HCT116 (cell line): ENCODE results near the gene KISS1R. TPM values are rescaled to one million over a fixed set of nuclear protein-coding genes. Genes with fewer than 3 reads are reported as not detected.

ENCODE experiments used
- ATAC-seq: fragments of 200-7000 bp; cut with Tn5 transposase; 2 replicates; pipeline ENCODE4 v1.9.1; 2020; ENCODE audit warnings: mild to moderate bottlenecking, moderate library complexity
- BruUV-seq: library from RNA; stranded (reverse); fragments of 400-500 nt; replicated peaks from 2 replicates; lab custom pipeline; 2021; lab: Mats Ljungman, UMichigan
- CTCF ChIA-PET: fragments of 300-600 bp; sonication (Branson Sonifier 250); formaldehyde crosslinking; loops from one replicate; lab custom pipeline; 2021; ENCODE audit warnings: antibody characterized with exemption; lab: Charles Lee
- POLR2A ChIA-PET: fragments of 300-600, 350-600 bp; sonication (Branson Sonifier 250); formaldehyde crosslinking; loops from one replicate; lab custom pipeline; 2021; ENCODE audit warnings: antibody characterized with exemption; lab: Charles Lee
- RAD21 ChIA-PET, 2 experiments: fragments of 300-600 bp; sonication (Branson Sonifier 250); formaldehyde crosslinking; loops; one replicate each; lab custom pipeline; 2023; ENCODE audit warnings: low total read pairs in 2 of 2; ENCODE audit not compliant: uncharacterized antibody in 2 of 2, unreplicated experiment in 2 of 2, low non-redundant PET in 1 of 2; lab: Charles Lee
- DNase-seq: peaks from one replicate; pipeline ENCODE4 v3.0.0-alpha.2; 2010; ENCODE audit warnings: low read depth, low spot score
- H2AFZ ChIP-seq: fragments of 200-600 bp; shearing (Covaris generic), sonication (generic); 2 replicates; pipeline ENCODE4 v1.6.1; 2017; ENCODE audit warnings: low read depth, mixed run types, mixed read lengths, antibody characterized with exemption, low read length; ENCODE audit not compliant: poor library complexity, severe bottlenecking
- H3K27ac ChIP-seq: 2 replicates; pipeline ENCODE4 v1.5.1; 2012; ENCODE audit warnings: low read depth, low read length
- H3K27me3 ChIP-seq: fragments of 200-600 bp; sonication (generic); 2 replicates; pipeline ENCODE4 v1.6.1; 2016; ENCODE audit warnings: mixed run types, low read length, mixed read lengths; ENCODE audit not compliant: insufficient read depth
- H3K36me3 ChIP-seq, 2 experiments: fragments of 200-500 bp in 1 of 2; fragments of 200-600 bp in 1 of 2; sonication (Bioruptor generic) in 1 of 2; sonication (generic) in 1 of 2; 2 replicates each; pipeline versions ENCODE4 v1.5.1 to v1.6.1; 2014 to 2016; ENCODE audit warnings: low read length in 2 of 2, inconsistent platforms in 1 of 2, mixed read lengths in 1 of 2, mixed run types in 1 of 2; ENCODE audit not compliant: insufficient read depth in 2 of 2, control insufficient read depth in 1 of 2
- H3K4me1 ChIP-seq, 2 experiments: fragments of 200-600 bp in 1 of 2; sonication (generic) in 1 of 2; 2 replicates each; pipeline versions ENCODE4 v1.5.1 to v1.6.1; 2012 to 2017; ENCODE audit warnings: low read length in 2 of 2, inconsistent platforms in 1 of 2, mild to moderate bottlenecking in 1 of 2, mixed read lengths in 1 of 2, mixed run types in 1 of 2, moderate library complexity in 1 of 2; ENCODE audit not compliant: insufficient read depth in 2 of 2, control insufficient read depth in 1 of 2
- H3K4me2 ChIP-seq: fragments of 200-600 bp; sonication (generic); 2 replicates; pipeline ENCODE4 v1.6.1; 2017; ENCODE audit warnings: mixed run types, low read length, mixed read lengths
- H3K4me3 ChIP-seq, 2 experiments: fragments of 200-600 bp in 1 of 2; sonication (generic) in 1 of 2; replicated peaks in 1 of 2; 2 replicates each; pipeline ENCODE4 v1.5.1; 2011 to 2016; ENCODE audit warnings: low read length in 2 of 2, control low read depth in 1 of 2, low read depth in 1 of 2, mild to moderate bottlenecking in 1 of 2, mixed read lengths in 1 of 2, mixed run types in 1 of 2
- H3K79me2 ChIP-seq: fragments of 200-600 bp; sonication (generic); 2 replicates; pipeline ENCODE4 v1.6.1; 2017; ENCODE audit warnings: mild to moderate bottlenecking, mixed run types, low read length, moderate library complexity, mixed read lengths; ENCODE audit not compliant: insufficient read depth
- H3K9ac ChIP-seq: fragments of 200-600 bp; sonication (generic); 2 replicates; pipeline ENCODE4 v1.6.1; 2016; ENCODE audit warnings: low read length, mixed read lengths
- H3K9me2 ChIP-seq: fragments of 200-600 bp; sonication (generic), shearing (Covaris generic); 2 replicates; pipeline ENCODE4 v1.6.1; 2017; ENCODE audit warnings: mixed run types, mild to moderate bottlenecking, moderate library complexity; ENCODE audit not compliant: insufficient read depth
- H3K9me3 ChIP-seq, 2 experiments: fragments of 200-500 bp in 1 of 2; fragments of 200-600 bp in 1 of 2; sonication (Bioruptor generic) in 1 of 2; sonication (generic) in 1 of 2; 2 replicates each; pipeline ENCODE4 v1.6.1; 2014 to 2017; ENCODE audit warnings: low read length in 2 of 2, mixed read lengths in 2 of 2, inconsistent platforms in 1 of 2, low read depth in 1 of 2, mild to moderate bottlenecking in 1 of 2, mixed run types in 1 of 2, moderate library complexity in 1 of 2; ENCODE audit not compliant: control insufficient read depth in 1 of 2, insufficient read depth in 1 of 2
- H4K20me1 ChIP-seq: fragments of 200-600 bp; sonication (generic), shearing (Covaris generic); 2 replicates; pipeline ENCODE4 v1.6.1; 2017; ENCODE audit warnings: mixed run types, mild to moderate bottlenecking, moderate library complexity; ENCODE audit not compliant: insufficient read depth
- CBX3 ChIP-seq: IDR thresholded peaks from 2 replicates; pipeline ENCODE4 v1.6.1; 2012; ENCODE audit warnings: low read depth
- CEBPB ChIP-seq: IDR thresholded peaks from 2 replicates; pipeline ENCODE4 v1.6.1; 2012; ENCODE audit warnings: low read depth
- ELF1 ChIP-seq: IDR thresholded peaks from 2 replicates; pipeline ENCODE4 v1.6.1; 2012; ENCODE audit warnings: low read depth, borderline replicate concordance
- EZH2 ChIP-seq: fragments of 200-600 bp; sonication (generic); IDR thresholded peaks from 2 replicates; pipeline ENCODE4 v1.6.1; 2017; ENCODE audit warnings: antibody characterized with exemption, mixed run types
- EZH2phosphoT487 ChIP-seq: fragments of 200-600 bp; IDR thresholded peaks from 2 replicates; pipeline ENCODE4 v1.6.1; 2018; ENCODE audit warnings: antibody characterized with exemption, borderline replicate concordance
- FOSL1 ChIP-seq: IDR thresholded peaks from 2 replicates; pipeline ENCODE4 v1.6.1; 2012; ENCODE audit warnings: low read depth
- POLR2A ChIP-seq: IDR thresholded peaks from 2 replicates; pipeline ENCODE4 v1.7.0; 2011; ENCODE audit warnings: borderline replicate concordance; ENCODE audit not compliant: insufficient read depth, insufficient read length; ENCODE audit errors: extremely low read depth
- RAD21 ChIP-seq: IDR thresholded peaks from 2 replicates; pipeline ENCODE4 v1.6.1; 2012; ENCODE audit warnings: low read depth, mild to moderate bottlenecking
- SIN3A ChIP-seq: IDR thresholded peaks from 2 replicates; pipeline ENCODE4 v1.6.1; 2012; ENCODE audit warnings: low read depth
- SP1 ChIP-seq: IDR thresholded peaks from 2 replicates; pipeline ENCODE4 v1.6.1; 2012; ENCODE audit warnings: low read depth
- SRF ChIP-seq: IDR thresholded peaks from 2 replicates; pipeline ENCODE4 v1.6.1; 2012; ENCODE audit warnings: low read depth
- TCF7L2 ChIP-seq: IDR thresholded peaks from 2 replicates; pipeline ENCODE4 v1.7.0; 2011; ENCODE audit warnings: borderline replicate concordance, inconsistent platforms; ENCODE audit not compliant: insufficient read depth, insufficient read length; ENCODE audit errors: extremely low read depth
- YY1 ChIP-seq: IDR thresholded peaks from 2 replicates; pipeline ENCODE4 v1.6.1; 2011; ENCODE audit warnings: low read length, low read depth, moderate library complexity, mild to moderate bottlenecking; ENCODE audit not compliant: insufficient replicate concordance; ENCODE audit errors: extremely low read depth
- ZFX ChIP-seq: fragments of 450-650 bp; IDR thresholded peaks from 2 replicates; pipeline ENCODE4 v1.6.1; 2017
- ZNF274 ChIP-seq: fragments of 200-500 bp; sonication (Bioruptor generic); IDR thresholded peaks from 2 replicates; pipeline ENCODE4 v1.6.1; 2014; ENCODE audit warnings: mild to moderate bottlenecking, low read depth, low read length, inconsistent platforms
- intact Hi-C: fragments of 100-400 bp; cut with micrococcal nuclease; formaldehyde crosslinking; loops from 2 replicates; pipeline ENCODE4 v1.10.0; 2022
- total RNA-seq: library from RNA; stranded (reverse); gene quantifications from one replicate; pipeline ENCODE4 v1.2.1, GENCODE V29; 2021; ENCODE audit not compliant: unreplicated experiment
- TF ChIP-seq, protein P1 (sequence below): IDR thresholded peaks from 2 replicates; pipeline ENCODE4 v1.6.1; 2012
- TF ChIP-seq, protein P2 (sequence below): IDR thresholded peaks from 2 replicates; pipeline ENCODE4 v1.6.1; 2012; ENCODE audit warnings: low read depth
- TF ChIP-seq, protein P3 (sequence below): IDR thresholded peaks from 2 replicates; pipeline ENCODE4 v1.6.1; 2011; ENCODE audit warnings: mild to moderate bottlenecking, low read length, moderate library complexity; ENCODE audit not compliant: insufficient replicate concordance; ENCODE audit errors: extremely low read depth

Gene KISS1R
- total RNA-seq, 1 experiment from 2014 or later, result 5.9 TPM

DNA sequence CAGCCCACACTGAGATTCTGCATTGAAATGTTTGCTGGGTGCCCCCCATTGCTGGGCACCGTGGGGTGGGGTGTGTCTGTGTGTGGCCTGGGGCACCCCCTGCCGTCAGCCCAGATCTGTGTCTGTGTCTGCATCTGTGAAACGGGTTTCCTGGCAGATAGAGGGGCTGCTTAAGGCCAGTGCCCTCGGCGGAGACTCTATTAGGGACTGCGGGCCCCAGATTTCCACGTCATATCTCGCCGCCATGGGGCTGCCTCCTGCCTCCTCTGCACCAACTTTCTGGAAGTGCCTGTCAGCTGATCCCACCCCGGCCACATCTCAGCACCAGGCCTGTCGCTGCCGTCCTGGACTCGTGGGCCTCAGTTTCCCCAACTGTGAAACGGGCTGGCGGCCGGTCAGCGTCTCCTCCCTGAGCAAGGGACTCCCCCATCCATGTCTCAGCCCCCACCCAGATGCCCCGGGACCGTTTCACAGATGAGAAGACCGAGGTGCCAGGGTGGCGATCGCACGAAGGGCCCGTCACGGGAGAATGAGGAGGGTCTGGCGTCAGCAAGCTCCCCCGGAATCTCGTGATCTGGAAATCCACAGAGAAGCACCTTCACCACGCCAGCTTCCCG is 30.1 kb downstream of the KISS1R start:
- Histone ChIP-seq H3K4me1 (peaks cover 21 to 38% of the 10 kb centered on the region in 2 experiments), H3K9ac (no peak overlapping the region), H3K4me2 (no peak overlapping the region), H3K9me2 (no peaks in the 10 kb centered on the region), H3K79me2 (peaks cover under 1% of the 10 kb centered on the region), H4K20me1 (no peaks in the 10 kb centered on the region), H3K9me3 (no peaks in the 10 kb centered on the region), H3K4me3 (no peak overlapping the region), H2AFZ (no peak overlapping the region), H3K27me3 (no peaks in the 10 kb centered on the region), H3K36me3 (no peaks in the 10 kb centered on the region; a peak in 1 of 4 replicates), H3K27ac (no peak overlapping the region)
- ChIA-PET POLR2A (no interaction called here), CTCF (no interaction called here), RAD21 (no interaction called here)
- TF ChIP-seq SIN3A (no peak), SP1 (no peak), ZFX (no peak), YY1 (no peak), TCF7L2 (no peak), SRF (no peak), RAD21 (no peak), CBX3 (no peak), ZNF274 (no peak), EZH2 (no peak), EZH2phosphoT487 (no peak), FOSL1 (no peak), ELF1 (no peak), POLR2A (no peak), CEBPB (no peak)
- TF ChIP-seq, protein P1, sequence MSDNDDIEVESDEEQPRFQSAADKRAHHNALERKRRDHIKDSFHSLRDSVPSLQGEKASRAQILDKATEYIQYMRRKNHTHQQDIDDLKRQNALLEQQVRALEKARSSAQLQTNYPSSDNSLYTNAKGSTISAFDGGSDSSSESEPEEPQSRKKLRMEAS, result no peak
- TF ChIP-seq, protein P2, sequence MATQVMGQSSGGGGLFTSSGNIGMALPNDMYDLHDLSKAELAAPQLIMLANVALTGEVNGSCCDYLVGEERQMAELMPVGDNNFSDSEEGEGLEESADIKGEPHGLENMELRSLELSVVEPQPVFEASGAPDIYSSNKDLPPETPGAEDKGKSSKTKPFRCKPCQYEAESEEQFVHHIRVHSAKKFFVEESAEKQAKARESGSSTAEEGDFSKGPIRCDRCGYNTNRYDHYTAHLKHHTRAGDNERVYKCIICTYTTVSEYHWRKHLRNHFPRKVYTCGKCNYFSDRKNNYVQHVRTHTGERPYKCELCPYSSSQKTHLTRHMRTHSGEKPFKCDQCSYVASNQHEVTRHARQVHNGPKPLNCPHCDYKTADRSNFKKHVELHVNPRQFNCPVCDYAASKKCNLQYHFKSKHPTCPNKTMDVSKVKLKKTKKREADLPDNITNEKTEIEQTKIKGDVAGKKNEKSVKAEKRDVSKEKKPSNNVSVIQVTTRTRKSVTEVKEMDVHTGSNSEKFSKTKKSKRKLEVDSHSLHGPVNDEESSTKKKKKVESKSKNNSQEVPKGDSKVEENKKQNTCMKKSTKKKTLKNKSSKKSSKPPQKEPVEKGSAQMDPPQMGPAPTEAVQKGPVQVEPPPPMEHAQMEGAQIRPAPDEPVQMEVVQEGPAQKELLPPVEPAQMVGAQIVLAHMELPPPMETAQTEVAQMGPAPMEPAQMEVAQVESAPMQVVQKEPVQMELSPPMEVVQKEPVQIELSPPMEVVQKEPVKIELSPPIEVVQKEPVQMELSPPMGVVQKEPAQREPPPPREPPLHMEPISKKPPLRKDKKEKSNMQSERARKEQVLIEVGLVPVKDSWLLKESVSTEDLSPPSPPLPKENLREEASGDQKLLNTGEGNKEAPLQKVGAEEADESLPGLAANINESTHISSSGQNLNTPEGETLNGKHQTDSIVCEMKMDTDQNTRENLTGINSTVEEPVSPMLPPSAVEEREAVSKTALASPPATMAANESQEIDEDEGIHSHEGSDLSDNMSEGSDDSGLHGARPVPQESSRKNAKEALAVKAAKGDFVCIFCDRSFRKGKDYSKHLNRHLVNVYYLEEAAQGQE, result no peak
- TF ChIP-seq, protein P3, sequence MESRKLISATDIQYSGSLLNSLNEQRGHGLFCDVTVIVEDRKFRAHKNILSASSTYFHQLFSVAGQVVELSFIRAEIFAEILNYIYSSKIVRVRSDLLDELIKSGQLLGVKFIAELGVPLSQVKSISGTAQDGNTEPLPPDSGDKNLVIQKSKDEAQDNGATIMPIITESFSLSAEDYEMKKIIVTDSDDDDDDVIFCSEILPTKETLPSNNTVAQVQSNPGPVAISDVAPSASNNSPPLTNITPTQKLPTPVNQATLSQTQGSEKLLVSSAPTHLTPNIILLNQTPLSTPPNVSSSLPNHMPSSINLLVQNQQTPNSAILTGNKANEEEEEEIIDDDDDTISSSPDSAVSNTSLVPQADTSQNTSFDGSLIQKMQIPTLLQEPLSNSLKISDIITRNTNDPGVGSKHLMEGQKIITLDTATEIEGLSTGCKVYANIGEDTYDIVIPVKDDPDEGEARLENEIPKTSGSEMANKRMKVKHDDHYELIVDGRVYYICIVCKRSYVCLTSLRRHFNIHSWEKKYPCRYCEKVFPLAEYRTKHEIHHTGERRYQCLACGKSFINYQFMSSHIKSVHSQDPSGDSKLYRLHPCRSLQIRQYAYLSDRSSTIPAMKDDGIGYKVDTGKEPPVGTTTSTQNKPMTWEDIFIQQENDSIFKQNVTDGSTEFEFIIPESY, result no peak
- DNase-seq (no peak), ATAC-seq (no peak)
- no TSS peak for BruUV-seq
- intact Hi-C loops, result no loop called here
